Mesothelial cell of epicardium (in vitro differentiated cells): ENCODE results near the gene PPP4R4. TPM values are rescaled to one million over a fixed set of nuclear protein-coding genes. Genes with fewer than 3 reads are reported as not detected.

Experiments
- DNase-seq, 2 experiments: peaks; one replicate each; pipeline ENCODE4 v3.0.0; 2021; ENCODE audit warnings: low spot score in 2 of 2; ENCODE audit not compliant: unreplicated experiment in 2 of 2
- H3K27ac Mint-ChIP-seq: 2 replicates; pipeline ENCODE4 v1.8.0; 2021; ENCODE audit warnings: mixed read lengths
- H3K27me3 Mint-ChIP-seq: 2 replicates; pipeline ENCODE4 v1.8.0; 2021; ENCODE audit warnings: low read depth, mixed read lengths
- H3K36me3 Mint-ChIP-seq: 2 replicates; pipeline ENCODE4 v1.8.0; 2021; ENCODE audit warnings: mixed read lengths
- H3K4me1 Mint-ChIP-seq: 2 replicates; pipeline ENCODE4 v1.8.0; 2021; ENCODE audit warnings: mixed read lengths
- H3K4me3 Mint-ChIP-seq: 2 replicates; pipeline ENCODE4 v1.8.0; 2021; ENCODE audit warnings: mild to moderate bottlenecking, moderate library complexity, mixed read lengths
- H3K9me3 Mint-ChIP-seq: 2 replicates; pipeline ENCODE4 v1.8.0; 2021; ENCODE audit warnings: mixed read lengths
- total RNA-seq: library from RNA; stranded (reverse); gene quantifications from 3 replicates; pipeline ENCODE4 v1.2.1, GENCODE V29; 2021
- TF ChIP-seq, protein P1 (sequence below): fragments of 200-600 bp; sonication (generic); IDR thresholded peaks from one replicate; pipeline ENCODE4 v1.5.0; 2021; ENCODE audit warnings: antibody characterized with exemption; ENCODE audit not compliant: unreplicated experiment

Gene PPP4R4
- total RNA-seq, 1 donor from 2014 or later = 0.54 TPM

DNA sequence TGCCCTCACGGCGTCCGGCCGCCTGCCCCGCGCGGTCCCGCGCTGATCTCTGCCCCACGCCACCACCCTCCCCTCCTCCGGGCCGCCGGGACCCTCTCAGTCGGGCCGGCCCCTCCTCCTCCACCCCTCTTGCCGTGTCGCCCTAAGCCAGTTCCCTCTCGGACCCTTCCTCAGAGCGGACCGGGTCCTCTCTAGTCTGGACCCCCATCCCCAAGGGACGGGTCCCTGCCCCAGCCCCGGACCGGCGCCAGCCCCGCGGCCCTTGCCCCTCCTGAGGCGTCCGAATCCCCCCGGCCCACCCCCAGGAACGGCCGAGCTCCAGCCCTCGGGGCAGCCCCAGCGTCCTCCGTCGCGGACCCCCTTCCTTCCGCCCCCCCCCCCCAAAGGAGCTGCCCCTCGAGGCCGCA, 485 bp downstream of the PPP4R4 start:
- H3K4me1 Mint-ChIP-seq = peaks cover 14% of the 10 kb centered on the region
- TF ChIP-seq, protein P1, sequence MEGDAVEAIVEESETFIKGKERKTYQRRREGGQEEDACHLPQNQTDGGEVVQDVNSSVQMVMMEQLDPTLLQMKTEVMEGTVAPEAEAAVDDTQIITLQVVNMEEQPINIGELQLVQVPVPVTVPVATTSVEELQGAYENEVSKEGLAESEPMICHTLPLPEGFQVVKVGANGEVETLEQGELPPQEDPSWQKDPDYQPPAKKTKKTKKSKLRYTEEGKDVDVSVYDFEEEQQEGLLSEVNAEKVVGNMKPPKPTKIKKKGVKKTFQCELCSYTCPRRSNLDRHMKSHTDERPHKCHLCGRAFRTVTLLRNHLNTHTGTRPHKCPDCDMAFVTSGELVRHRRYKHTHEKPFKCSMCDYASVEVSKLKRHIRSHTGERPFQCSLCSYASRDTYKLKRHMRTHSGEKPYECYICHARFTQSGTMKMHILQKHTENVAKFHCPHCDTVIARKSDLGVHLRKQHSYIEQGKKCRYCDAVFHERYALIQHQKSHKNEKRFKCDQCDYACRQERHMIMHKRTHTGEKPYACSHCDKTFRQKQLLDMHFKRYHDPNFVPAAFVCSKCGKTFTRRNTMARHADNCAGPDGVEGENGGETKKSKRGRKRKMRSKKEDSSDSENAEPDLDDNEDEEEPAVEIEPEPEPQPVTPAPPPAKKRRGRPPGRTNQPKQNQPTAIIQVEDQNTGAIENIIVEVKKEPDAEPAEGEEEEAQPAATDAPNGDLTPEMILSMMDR = no peak
- H3K4me3 Mint-ChIP-seq = peak overlapping the region; percentile 8
- no peak for DNase-seq
- no peaks in the 10 kb centered on the region for H3K36me3 Mint-ChIP-seq
- no peaks in the 10 kb centered on the region for H3K9me3 Mint-ChIP-seq
- peaks cover 83% of the 10 kb centered on the region for H3K27me3 Mint-ChIP-seq
- H3K27ac Mint-ChIP-seq = no peak overlapping the region

DNA sequence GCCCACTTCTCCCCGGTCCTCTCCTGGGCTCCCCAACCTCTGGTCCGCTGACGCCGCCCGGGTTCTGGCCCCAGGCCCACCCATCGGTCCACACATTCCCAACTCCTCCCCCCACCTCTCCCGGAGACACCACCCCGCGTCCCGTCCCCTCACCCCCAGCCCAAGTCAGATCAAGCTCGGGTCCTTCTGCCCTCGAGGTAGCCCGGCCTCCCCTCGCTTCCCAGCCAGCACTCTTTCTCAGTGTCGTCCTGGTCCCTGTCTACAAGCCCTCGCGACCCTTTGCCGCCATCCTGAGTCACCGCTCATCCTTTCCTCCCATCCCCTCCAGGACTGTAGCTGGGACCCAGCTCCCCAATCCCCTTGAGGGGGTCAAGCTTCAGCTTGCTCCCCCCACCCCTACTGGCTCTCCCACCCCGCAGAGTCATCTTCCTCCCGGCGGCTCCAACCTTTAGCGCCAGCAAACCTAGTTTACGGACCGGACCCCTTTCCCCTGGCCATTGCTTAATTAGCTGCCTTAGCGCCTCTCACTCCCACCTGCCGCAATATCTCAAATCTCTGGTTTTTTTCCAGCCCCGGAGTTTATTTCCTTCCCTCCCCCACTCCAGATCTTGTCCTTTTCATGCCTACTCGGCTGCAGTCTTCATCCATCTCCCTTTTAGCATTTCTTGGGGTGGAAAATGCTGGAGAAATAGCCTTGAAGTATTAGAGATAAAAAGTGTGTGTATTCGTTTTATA, 1.1 kb downstream of the PPP4R4 start:
- H3K4me1 Mint-ChIP-seq = peaks cover 14% of the 10 kb centered on the region
- no peaks in the 10 kb centered on the region for H3K36me3 Mint-ChIP-seq
- no peak overlapping the region for H3K27ac Mint-ChIP-seq
- H3K27me3 Mint-ChIP-seq = peaks cover 85% of the 10 kb centered on the region
- no peak for DNase-seq
- TF ChIP-seq, protein P1 = no peak
- no peaks in the 10 kb centered on the region for H3K9me3 Mint-ChIP-seq
- peak overlapping the region; percentile 55 for H3K4me3 Mint-ChIP-seq

DNA sequence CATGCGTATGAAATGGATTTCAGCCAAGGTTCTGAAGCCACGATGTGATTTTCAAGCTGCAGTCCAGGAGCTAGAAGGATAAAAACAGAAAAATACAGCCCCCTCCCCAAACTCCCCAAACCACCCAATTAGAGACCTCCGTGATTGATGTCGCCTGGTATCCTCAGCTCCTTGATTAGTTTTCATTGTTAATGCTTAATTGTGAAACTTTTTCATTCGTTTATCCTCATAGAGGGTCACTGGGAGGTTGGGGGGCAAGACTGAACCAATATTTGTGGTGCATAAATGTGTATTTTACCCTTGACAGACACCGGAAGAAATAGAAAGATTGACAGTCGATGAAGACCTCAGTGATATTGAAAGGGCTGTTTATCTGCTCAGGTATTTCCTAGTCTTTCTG, 1.6 kb downstream of the PPP4R4 start:
- no peak for DNase-seq
- peak overlapping the region; percentile 55 for H3K4me3 Mint-ChIP-seq
- H3K9me3 Mint-ChIP-seq = no peaks in the 10 kb centered on the region
- TF ChIP-seq, protein P1 = no peak
- peaks cover 16% of the 10 kb centered on the region for H3K4me1 Mint-ChIP-seq
- H3K27me3 Mint-ChIP-seq = peaks cover 84% of the 10 kb centered on the region
- no peak overlapping the region for H3K27ac Mint-ChIP-seq
- no peaks in the 10 kb centered on the region for H3K36me3 Mint-ChIP-seq

DNA sequence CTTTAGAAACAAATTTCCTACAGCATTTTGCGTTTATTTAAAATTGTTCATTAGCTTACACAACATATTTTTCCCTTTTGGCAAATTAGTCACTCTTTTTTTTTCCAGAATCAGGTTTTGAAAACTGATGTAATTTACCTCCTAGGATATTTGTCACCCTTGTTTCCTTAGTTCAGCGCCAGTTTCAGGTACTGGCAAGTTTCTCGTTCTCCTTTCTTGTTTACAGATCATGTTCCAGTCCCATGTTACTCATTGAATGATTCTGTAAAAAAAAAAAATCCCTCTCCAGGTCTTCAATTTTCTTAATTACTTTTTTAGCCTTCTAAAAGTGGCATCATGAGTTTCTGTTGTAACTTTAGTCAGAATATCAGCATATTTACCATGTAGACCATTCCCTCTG, 2.7 kb downstream of the PPP4R4 start:
- Mint-ChIP-seq H3K27me3 (peaks cover 77% of the 10 kb centered on the region), H3K9me3 (no peaks in the 10 kb centered on the region), H3K27ac (no peak overlapping the region), H3K4me3 (no peak overlapping the region), H3K36me3 (no peaks in the 10 kb centered on the region), H3K4me1 (peaks cover 16% of the 10 kb centered on the region)
- TF ChIP-seq, protein P1 = no peak
- no peak for DNase-seq

DNA sequence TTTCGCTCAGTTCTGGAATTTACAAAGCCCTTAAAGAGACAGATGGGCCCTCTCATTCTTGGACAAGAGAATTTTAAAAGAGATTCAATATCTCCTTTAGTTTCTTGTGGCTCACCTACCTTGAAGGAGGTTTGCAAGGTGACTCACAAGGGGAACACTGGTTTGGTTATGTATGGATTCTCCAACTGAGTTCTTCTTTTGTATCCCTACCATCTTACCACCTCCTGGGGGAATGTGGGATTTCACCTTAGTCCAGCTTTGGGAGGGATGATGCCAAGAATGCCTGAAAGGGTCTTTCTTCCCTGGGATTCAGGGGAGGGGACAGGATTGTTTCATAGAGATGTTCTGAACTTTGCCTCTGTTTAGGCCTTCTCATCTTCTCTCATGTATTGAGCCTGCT, 3.7 kb downstream of the PPP4R4 start:
- H3K27me3 Mint-ChIP-seq = peaks cover 70% of the 10 kb centered on the region
- no peak overlapping the region for H3K27ac Mint-ChIP-seq
- no peaks in the 10 kb centered on the region for H3K36me3 Mint-ChIP-seq
- H3K4me3 Mint-ChIP-seq = no peak overlapping the region
- TF ChIP-seq, protein P1 = no peak
- peaks cover 16% of the 10 kb centered on the region for H3K4me1 Mint-ChIP-seq
- DNase-seq = no peak
- no peaks in the 10 kb centered on the region for H3K9me3 Mint-ChIP-seq
